Measurements from ENCODE around the gene PLCB4. TPM values are rescaled to one million over a fixed set of nuclear protein-coding genes. Genes with fewer than 3 reads are reported as not detected.

The PLCB4 gene
- total RNA-seq, 1 experiment from 2014 or later = not detected

GRCh38 chr20:9485614-9486340 lies 416.9 kb downstream of the PLCB4 start:
- H3K9me2 ChIP-seq (replicated peaks; ENCODE audit: insufficient read depth, low read length) = no peaks in the 10 kb centered on the region
- H3K9ac ChIP-seq (ENCODE audit: low read length) = no peak overlapping the region
- H3K9me3 ChIP-seq (ENCODE audit: low read length) = no peaks in the 10 kb centered on the region
- no peak for DNase-seq
- H3K4me2 ChIP-seq (ENCODE audit: low read depth, low read length, poor library complexity, severe bottlenecking) = no peak overlapping the region
- no peak overlapping the region for H2AFZ ChIP-seq (ENCODE audit: low read length)
- H3K27ac ChIP-seq (ENCODE audit: low read length) = no peak overlapping the region
- H3K4me1 ChIP-seq (ENCODE audit: low read length) = no peaks in the 10 kb centered on the region
- no peaks in the 10 kb centered on the region for H3K36me3 ChIP-seq (ENCODE audit: insufficient read depth, low read length)
- no peaks in the 10 kb centered on the region for H3K79me2 ChIP-seq (ENCODE audit: low read length)
- no peaks in the 10 kb centered on the region for H4K20me1 ChIP-seq (ENCODE audit: insufficient read depth, low read depth, low read length)
- no peaks in the 10 kb centered on the region for H3K27me3 ChIP-seq (ENCODE audit: low read length)
- no peak overlapping the region for H3K4me3 ChIP-seq (ENCODE audit: low read length)

DNA sequence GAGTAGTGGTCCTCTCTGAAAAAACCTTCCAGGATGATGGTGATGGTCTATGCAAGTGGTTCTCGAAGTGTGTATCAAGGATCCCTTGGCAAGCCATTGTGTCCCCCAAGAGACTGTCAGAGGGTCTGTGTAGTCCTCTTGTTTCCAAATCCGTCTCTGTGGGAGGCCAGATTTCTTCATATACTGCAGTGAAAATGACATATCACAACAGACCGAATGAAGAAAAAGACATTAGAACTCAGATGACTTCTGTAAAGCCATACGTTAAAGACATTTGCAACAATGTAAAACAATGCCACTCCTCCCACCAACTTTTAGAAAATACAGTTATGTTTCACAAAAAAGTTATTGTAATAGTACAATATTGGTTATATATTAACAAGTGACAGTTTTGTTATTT lies 418.3 kb downstream of the PLCB4 start:
- no peak overlapping the region for H3K27ac ChIP-seq (ENCODE audit: low read length)
- H2AFZ ChIP-seq (ENCODE audit: low read length) = no peak overlapping the region

DNA sequence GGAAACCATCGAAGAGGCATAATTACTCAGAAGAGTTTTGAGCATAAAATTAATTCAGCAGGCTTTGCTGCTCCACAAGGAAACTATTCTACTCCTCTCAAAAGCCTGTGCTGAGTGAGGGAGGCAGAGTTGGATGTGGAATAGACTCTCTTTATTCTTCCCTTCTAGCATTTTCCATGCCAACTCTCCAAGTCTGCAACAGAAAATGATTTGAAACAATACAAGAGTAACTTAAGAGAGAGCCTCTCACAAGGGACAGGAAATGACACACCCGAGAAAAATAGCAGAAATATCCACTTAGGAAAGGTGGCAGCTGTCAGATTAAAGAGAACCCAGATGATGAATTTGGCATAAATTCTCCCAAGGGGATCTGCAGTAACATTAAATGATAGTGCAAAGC lies 419.2 kb downstream of the PLCB4 start:
- no peak overlapping the region for H2AFZ ChIP-seq (ENCODE audit: low read length)
- DNase-seq = no peak
- no peaks in the 10 kb centered on the region for H3K9me2 ChIP-seq (replicated peaks; ENCODE audit: insufficient read depth, low read length)
- H3K79me2 ChIP-seq (ENCODE audit: low read length) = no peaks in the 10 kb centered on the region
- H3K9ac ChIP-seq (ENCODE audit: low read length) = no peak overlapping the region
- H3K4me1 ChIP-seq (ENCODE audit: low read length) = no peaks in the 10 kb centered on the region
- no peak overlapping the region for H3K4me3 ChIP-seq (ENCODE audit: low read length)
- H3K9me3 ChIP-seq (ENCODE audit: low read length) = no peaks in the 10 kb centered on the region
- no peaks in the 10 kb centered on the region for H3K36me3 ChIP-seq (ENCODE audit: insufficient read depth, low read length)
- no peak overlapping the region for H3K27ac ChIP-seq (ENCODE audit: low read length)
- H3K4me2 ChIP-seq (ENCODE audit: low read depth, low read length, poor library complexity, severe bottlenecking) = no peak overlapping the region
- H3K27me3 ChIP-seq (ENCODE audit: low read length) = no peaks in the 10 kb centered on the region
- H4K20me1 ChIP-seq (ENCODE audit: insufficient read depth, low read depth, low read length) = no peaks in the 10 kb centered on the region

More for the DNA sequence above, 418.3 kb downstream of the PLCB4 start:
- H3K9me3 ChIP-seq (ENCODE audit: low read length) = no peaks in the 10 kb centered on the region
- no peak overlapping the region for H3K4me3 ChIP-seq (ENCODE audit: low read length)
- DNase-seq = no peak
- H3K4me2 ChIP-seq (ENCODE audit: low read depth, low read length, poor library complexity, severe bottlenecking) = no peak overlapping the region
- H3K4me1 ChIP-seq (ENCODE audit: low read length) = no peaks in the 10 kb centered on the region
- H3K79me2 ChIP-seq (ENCODE audit: low read length) = no peaks in the 10 kb centered on the region
- H3K9me2 ChIP-seq (replicated peaks; ENCODE audit: insufficient read depth, low read length) = no peaks in the 10 kb centered on the region
- H4K20me1 ChIP-seq (ENCODE audit: insufficient read depth, low read depth, low read length) = no peaks in the 10 kb centered on the region
- H3K9ac ChIP-seq (ENCODE audit: low read length) = no peak overlapping the region
- H3K27me3 ChIP-seq (ENCODE audit: low read length) = no peaks in the 10 kb centered on the region
- no peaks in the 10 kb centered on the region for H3K36me3 ChIP-seq (ENCODE audit: insufficient read depth, low read length)

DNA sequence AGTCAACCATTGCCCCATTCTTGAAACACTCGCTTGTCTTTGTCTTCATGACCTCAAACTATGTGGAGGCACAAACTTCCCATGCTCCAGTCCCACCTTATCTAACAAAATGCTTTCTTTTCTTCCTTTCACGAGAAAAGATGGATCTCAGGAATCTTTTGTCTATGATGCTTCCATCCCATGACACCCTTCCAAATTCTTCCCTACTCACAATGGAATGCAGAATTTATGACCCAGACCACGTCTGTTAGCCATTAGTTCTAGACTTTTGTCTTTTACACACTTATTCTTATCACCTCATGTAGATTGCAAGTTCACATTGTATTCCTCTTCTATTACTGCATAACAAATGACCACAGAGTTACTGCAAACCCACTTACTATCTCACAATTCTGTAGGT lies 421.3 kb downstream of the PLCB4 start:
- H3K9me2 ChIP-seq (replicated peaks; ENCODE audit: insufficient read depth, low read length) = no peaks in the 10 kb centered on the region
- no peaks in the 10 kb centered on the region; the same call in 1 of the 2 replicates for H3K27me3 ChIP-seq (ENCODE audit: low read length)
- H3K9me3 ChIP-seq (ENCODE audit: low read length) = no peaks in the 10 kb centered on the region
- no peak overlapping the region for H3K4me3 ChIP-seq (ENCODE audit: low read length)
- no peaks in the 10 kb centered on the region for H3K36me3 ChIP-seq (ENCODE audit: insufficient read depth, low read length)
- H3K9ac ChIP-seq (ENCODE audit: low read length) = no peak overlapping the region
- DNase-seq = no peak
- no peak overlapping the region for H3K27ac ChIP-seq (ENCODE audit: low read length)
- H3K79me2 ChIP-seq (ENCODE audit: low read length) = no peaks in the 10 kb centered on the region
- H3K4me2 ChIP-seq (ENCODE audit: low read depth, low read length, poor library complexity, severe bottlenecking) = no peak overlapping the region
- H4K20me1 ChIP-seq (ENCODE audit: insufficient read depth, low read depth, low read length) = no peaks in the 10 kb centered on the region
- H3K4me1 ChIP-seq (ENCODE audit: low read length) = no peaks in the 10 kb centered on the region
- H2AFZ ChIP-seq (ENCODE audit: low read length) = no peak overlapping the region

- Histone ChIP-seq H3K9me3 (ENCODE audit: low read length) (no peaks in the 10 kb centered on the region), H3K27me3 (ENCODE audit: low read length) (no peaks in the 10 kb centered on the region; the same call in 1 of the 2 replicates), H3K4me1 (ENCODE audit: low read length) (no peaks in the 10 kb centered on the region), H3K9ac (ENCODE audit: low read length) (no peak overlapping the region), H3K9me2 (replicated peaks; ENCODE audit: insufficient read depth, low read length) (no peaks in the 10 kb centered on the region), H3K27ac (ENCODE audit: low read length) (no peak overlapping the region), H3K79me2 (ENCODE audit: low read length) (no peaks in the 10 kb centered on the region), H3K4me2 (ENCODE audit: low read depth, low read length, poor library complexity, severe bottlenecking) (no peak overlapping the region), H2AFZ (ENCODE audit: low read length) (no peak overlapping the region), H3K36me3 (ENCODE audit: insufficient read depth, low read length) (no peaks in the 10 kb centered on the region), H4K20me1 (ENCODE audit: insufficient read depth, low read depth, low read length) (no peaks in the 10 kb centered on the region), H3K4me3 (ENCODE audit: low read length) (no peak overlapping the region)
- DNase-seq = no peak
Observed at GRCh38 chr20:9490631-9491030, 421.7 kb downstream of the PLCB4 start.

DNA sequence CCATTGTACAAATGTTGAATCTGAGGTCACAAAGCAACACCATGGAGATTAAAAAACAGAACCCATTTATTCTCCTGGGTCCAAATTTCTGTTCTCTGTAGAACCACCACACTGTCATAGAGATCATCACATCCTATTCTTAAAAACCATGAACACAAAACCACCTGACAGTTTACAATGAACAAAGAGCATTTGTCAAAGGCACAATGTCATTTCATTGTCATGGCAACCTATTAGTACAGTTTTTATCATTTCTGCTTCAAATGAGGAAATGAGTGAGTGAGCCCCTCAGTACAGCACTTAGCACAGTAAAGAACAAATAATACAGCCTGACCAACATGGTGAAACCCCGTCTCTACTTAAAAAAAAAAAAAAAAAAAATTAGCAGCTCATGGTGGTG lies 422.4 kb downstream of the PLCB4 start:
- no peak overlapping the region for H2AFZ ChIP-seq (ENCODE audit: low read length)
- no peaks in the 10 kb centered on the region for H3K9me3 ChIP-seq (ENCODE audit: low read length)
- H3K79me2 ChIP-seq (ENCODE audit: low read length) = no peaks in the 10 kb centered on the region
- no peak overlapping the region for H3K4me3 ChIP-seq (ENCODE audit: low read length)
- H3K4me1 ChIP-seq (ENCODE audit: low read length) = no peaks in the 10 kb centered on the region
- no peak overlapping the region for H3K9ac ChIP-seq (ENCODE audit: low read length)
- H4K20me1 ChIP-seq (ENCODE audit: insufficient read depth, low read depth, low read length) = no peaks in the 10 kb centered on the region
- H3K27ac ChIP-seq (ENCODE audit: low read length) = no peak overlapping the region
- no peaks in the 10 kb centered on the region for H3K36me3 ChIP-seq (ENCODE audit: insufficient read depth, low read length)
- H3K27me3 ChIP-seq (ENCODE audit: low read length) = no peaks in the 10 kb centered on the region; the same call in 1 of the 2 replicates
- H3K4me2 ChIP-seq (ENCODE audit: low read depth, low read length, poor library complexity, severe bottlenecking) = no peak overlapping the region
- DNase-seq = no peak
- H3K9me2 ChIP-seq (replicated peaks; ENCODE audit: insufficient read depth, low read length) = no peaks in the 10 kb centered on the region

DNA sequence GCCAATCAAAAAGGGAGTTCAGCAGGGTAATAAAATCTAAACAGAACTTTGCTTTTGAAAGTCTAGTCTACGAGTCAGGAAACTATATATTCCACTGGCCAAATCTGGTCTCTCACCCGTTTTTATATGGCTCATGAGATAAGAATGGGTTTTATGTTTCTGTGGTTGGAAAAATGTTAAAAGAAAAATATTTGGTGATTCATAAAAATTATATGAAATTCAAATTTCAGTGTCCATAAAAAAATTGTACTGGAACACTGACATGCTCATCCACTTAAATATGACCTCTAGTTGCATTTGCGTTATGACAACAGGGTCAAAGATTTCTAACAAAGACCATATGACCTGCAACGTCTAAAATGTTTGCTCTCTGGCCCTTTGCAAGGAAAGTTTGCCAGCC lies 423.2 kb downstream of the PLCB4 start:
- H3K4me3 ChIP-seq (ENCODE audit: low read length) = no peak overlapping the region
- no peak for DNase-seq
- H3K4me2 ChIP-seq (ENCODE audit: low read depth, low read length, poor library complexity, severe bottlenecking) = no peak overlapping the region
- H3K79me2 ChIP-seq (ENCODE audit: low read length) = no peaks in the 10 kb centered on the region
- no peaks in the 10 kb centered on the region for H3K36me3 ChIP-seq (ENCODE audit: insufficient read depth, low read length)
- H3K9me2 ChIP-seq (replicated peaks; ENCODE audit: insufficient read depth, low read length) = no peaks in the 10 kb centered on the region
- no peak overlapping the region for H2AFZ ChIP-seq (ENCODE audit: low read length)
- H3K9me3 ChIP-seq (ENCODE audit: low read length) = no peaks in the 10 kb centered on the region
- H3K9ac ChIP-seq (ENCODE audit: low read length) = no peak overlapping the region
- no peaks in the 10 kb centered on the region for H4K20me1 ChIP-seq (ENCODE audit: insufficient read depth, low read depth, low read length)
- H3K27ac ChIP-seq (ENCODE audit: low read length) = no peak overlapping the region
- H3K4me1 ChIP-seq (ENCODE audit: low read length) = no peaks in the 10 kb centered on the region
- no peaks in the 10 kb centered on the region; the same call in 1 of the 2 replicates for H3K27me3 ChIP-seq (ENCODE audit: low read length)

GRCh38 chr20:9493803-9494202 lies 424.9 kb downstream of the PLCB4 start:
- H2AFZ ChIP-seq (ENCODE audit: low read length) = no peak overlapping the region
- H3K9me3 ChIP-seq (ENCODE audit: low read length) = no peaks in the 10 kb centered on the region
- DNase-seq = no peak
- H3K27ac ChIP-seq (ENCODE audit: low read length) = no peak overlapping the region
- no peak overlapping the region for H3K9ac ChIP-seq (ENCODE audit: low read length)
- H3K27me3 ChIP-seq (ENCODE audit: low read length) = no peaks in the 10 kb centered on the region; the same call in 1 of the 2 replicates
- H4K20me1 ChIP-seq (ENCODE audit: insufficient read depth, low read depth, low read length) = no peaks in the 10 kb centered on the region
- H3K4me3 ChIP-seq (ENCODE audit: low read length) = no peak overlapping the region
- no peak overlapping the region for H3K4me2 ChIP-seq (ENCODE audit: low read depth, low read length, poor library complexity, severe bottlenecking)
- H3K9me2 ChIP-seq (replicated peaks; ENCODE audit: insufficient read depth, low read length) = no peaks in the 10 kb centered on the region
- no peaks in the 10 kb centered on the region for H3K36me3 ChIP-seq (ENCODE audit: insufficient read depth, low read length)
- H3K4me1 ChIP-seq (ENCODE audit: low read length) = no peaks in the 10 kb centered on the region
- no peaks in the 10 kb centered on the region for H3K79me2 ChIP-seq (ENCODE audit: low read length)

Measured in Karpas-422 (cell line).